ENCODE data around the gene POLR2I. TPM values are rescaled to one million over a fixed set of nuclear protein-coding genes. Genes with fewer than 3 reads are reported as not detected.
"Not testable (repeated sequence)": the region's sequence is repeated elsewhere in the genome, so short reads cannot be mapped to it uniquely, and the experiment has no call there.

The POLR2I gene
- polyA plus RNA-seq, 12 donors: 29.0 to 50.0 (median 39.8) TPM; not detected in 2

DNA sequence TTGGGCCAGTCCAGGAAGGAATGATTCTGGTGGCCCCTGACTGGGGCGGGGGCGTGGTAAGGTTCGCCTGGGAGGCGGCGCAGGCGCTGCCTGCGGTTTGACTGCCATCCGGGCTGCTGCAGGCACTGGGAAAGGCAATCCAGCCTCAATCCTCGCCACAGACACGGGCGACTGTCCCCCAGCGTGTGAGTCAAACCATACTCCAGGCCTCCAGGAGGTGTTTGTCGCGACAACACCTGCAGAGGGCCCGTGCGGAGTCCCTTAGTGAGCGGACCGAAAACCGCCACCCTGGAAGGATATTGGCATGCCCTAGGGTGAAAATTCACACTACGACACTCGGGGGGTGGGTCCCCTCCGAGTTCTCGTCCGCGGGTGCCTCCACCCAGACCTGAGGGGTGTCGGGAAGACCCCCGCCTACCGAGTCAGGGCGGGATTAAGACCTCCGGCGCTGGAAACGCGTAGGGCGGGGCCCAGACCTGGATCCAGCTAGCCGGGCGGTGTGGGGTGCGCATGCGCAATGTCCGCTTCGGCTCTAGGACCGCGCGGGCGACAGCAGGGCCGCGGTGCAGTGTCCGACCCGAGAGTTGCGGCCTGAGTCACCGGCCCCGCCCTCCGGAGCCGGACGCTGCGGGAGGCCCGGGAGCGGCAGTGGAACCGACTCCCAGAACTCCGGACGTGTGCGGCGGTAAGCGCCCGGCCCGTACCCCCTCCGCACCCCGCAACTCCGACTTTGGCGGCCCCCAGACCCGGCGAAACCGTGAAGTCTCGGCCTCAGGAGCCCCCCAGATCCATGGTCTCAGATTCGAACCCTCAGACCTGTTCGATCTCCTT is 25.0 kb upstream of the POLR2I start, which contains the start of gene CAPNS1:
Gene CAPNS1, plus strand, starts transcription at position 594 of the 831 bp plus-strand sequence. CDS start 946 bp downstream, outside the sequence.
- DNase-seq: peak; percentile 99

DNA sequence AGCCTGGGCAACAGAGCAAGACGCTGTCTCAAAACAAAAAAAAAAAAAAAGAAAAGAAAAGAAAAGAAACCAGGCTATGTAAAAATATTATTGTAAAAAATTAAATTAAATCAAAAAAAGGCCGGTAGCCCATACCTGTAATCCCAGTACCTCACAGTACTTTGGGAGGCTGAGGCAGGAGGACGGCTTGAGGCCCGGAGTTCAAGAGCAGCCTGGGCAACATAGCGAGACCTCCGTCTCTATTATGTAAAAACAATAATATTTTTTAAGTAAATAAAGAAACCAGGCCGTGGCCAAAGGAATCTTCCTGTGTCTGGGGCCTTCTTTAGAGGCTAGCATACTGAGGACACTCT is 24.4 kb upstream of the POLR2I start:
- DNase-seq: no peak

DNA sequence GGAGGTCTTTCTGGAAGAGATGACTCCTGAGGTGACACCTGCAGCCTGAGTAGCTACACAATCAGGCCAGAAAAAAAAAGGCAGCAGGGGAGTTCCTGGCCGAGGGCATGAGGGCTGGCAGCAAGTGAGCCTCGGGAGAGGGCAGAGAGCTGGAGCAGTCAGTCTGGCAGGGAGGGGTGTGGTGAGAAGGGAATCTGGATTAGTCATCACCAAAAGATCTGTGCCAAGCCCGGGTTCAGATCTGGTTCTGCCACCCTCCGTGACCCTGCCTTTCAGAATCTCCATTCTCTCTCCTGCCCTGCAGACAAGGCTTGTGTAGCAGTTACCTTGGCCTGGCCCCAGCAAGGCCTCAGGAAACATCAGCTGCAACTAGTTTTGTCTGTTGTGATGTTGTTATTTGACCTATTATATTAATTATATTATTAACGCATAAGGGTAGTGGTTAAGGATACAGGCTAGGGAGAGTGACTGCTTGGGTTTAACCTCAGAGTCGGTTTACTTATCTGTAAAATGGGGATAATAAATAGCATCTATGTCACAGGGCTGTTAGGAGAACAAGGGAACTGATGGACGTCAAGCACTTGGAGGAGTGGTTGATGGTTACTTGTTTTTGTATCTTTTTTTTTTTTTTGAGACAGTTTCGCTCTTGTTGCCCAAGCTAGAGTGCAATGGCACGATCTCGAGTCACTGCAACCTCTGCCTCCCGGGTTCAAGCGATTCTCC is 22.4 kb upstream of the POLR2I start:
- no peak for DNase-seq

DNA sequence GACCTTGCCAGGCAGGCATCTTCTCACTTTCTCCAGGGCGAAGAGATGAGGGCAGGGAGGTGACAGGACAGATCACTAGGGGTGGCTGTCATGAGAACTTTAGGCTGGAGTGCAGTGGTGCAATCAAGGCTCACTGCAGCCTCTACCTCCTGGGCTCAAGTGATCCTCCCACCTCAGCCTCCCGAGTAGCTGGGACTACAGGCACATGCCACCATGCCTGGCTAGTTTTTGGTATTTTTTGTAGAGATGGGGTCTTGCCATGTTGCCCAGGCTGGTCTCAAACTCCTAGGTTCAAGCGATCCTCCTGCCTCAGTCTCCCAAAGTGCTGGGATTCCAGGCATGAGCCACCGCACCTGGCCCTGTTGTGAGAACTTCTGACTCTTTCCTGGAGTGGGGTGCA is 20.2 kb upstream of the POLR2I start:
- DNase-seq: not testable (repeated sequence)

DNA sequence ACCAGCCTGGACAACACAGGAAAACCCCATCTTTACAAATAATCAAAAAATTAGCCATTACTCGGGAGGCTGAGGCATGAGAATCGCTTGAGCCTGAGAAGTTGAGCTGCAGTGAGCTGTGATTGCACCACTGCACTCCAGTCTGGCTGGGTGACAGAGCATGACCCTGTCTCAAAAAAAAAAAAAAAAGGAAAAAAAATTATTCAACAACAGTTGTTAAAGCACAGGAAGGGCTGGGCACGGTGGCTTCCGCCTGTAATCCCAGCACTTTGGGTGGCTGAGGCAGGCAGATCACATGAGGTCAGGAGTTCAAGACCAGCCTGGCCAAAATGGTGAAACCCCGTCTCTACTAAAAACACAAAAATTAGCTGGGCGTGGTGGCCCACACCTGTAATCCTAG is 16.5 kb upstream of the POLR2I start:
- DNase-seq: not testable (repeated sequence)

DNA sequence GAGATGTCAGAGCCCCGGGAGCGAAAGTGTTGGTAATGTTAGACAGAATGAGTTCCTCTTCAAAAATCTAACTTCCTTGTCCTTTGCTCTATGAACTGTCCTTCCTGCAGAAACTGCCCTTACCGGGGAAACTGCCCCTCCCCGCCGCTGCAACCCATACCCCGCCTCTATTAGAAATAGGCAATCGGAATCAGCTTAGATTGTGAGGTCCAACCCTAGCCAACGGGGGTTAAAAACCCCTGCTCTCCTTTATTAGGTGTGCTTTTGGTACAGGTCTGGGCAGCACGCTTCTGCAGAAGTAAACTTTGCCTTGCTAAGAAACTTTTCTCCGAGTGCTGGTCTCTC is 13.7 kb upstream of the POLR2I start:
- no peak for DNase-seq

DNA sequence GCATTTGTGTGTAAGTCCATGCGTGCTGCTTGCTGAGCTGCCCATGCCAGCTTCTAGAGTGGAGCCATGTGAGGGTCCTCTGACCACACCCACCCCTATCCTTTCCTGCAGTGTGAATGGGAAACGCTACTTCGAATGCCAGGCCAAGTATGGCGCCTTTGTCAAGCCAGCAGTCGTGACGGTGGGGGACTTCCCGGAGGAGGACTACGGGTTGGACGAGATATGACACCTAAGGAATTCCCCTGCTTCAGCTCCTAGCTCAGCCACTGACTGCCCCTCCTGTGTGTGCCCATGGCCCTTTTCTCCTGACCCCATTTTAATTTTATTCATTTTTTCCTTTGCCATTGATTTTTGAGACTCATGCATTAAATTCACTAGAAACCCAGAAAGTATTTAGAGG is 10.9 kb upstream of the POLR2I start:
- DNase-seq: no peak

DNA sequence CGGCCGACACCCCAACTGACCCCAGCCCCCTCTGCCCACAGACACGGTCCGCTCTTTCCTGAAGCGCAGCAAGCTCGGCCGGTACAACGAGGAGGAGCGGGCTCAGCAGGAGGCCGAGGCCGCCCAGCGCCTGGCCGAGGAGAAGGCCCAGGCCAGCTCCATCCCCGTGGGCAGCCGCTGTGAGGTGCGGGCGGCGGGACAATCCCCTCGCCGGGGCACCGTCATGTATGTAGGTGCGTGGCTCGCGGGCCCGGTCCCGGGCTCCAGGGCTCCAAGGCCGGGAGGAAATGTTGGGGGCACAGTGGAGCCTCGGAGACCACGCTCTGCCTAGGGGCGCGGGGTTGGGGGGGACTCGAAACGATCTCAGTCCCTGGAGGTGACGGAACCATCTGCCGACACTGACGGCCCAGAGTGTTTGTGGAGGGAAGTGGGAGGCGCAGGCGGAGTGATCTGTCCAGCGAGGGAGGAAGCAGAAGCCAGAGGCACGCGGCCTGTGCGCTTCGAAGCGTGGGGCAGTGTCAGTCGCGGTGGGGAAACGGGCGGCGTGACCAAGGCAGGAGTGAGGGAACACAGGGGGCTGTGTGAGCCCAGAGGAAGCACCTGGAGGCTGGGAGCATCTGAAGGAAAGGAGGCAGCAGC is 6.9 kb upstream of the POLR2I start:
- no peak for DNase-seq

DNA sequence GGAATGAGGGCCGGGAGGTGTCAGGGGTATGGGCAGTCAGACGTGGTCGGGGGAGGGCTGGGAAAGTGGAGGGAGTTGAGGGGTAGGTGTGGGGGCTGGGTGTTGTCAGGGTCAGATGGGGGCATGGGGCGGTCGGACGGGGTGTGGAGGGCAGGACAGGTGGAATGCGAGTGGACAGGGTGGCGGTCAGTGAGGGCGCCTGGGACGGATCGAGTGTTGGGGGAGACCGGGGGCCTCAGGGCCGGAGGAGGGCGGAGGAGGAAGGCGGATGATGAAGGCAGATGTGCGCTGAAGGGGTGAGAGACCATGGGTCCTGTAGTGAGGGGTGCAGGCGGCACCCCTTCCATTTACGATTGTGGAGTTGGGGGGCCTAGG is 6.3 kb upstream of the POLR2I start:
- no peak for DNase-seq

DNA sequence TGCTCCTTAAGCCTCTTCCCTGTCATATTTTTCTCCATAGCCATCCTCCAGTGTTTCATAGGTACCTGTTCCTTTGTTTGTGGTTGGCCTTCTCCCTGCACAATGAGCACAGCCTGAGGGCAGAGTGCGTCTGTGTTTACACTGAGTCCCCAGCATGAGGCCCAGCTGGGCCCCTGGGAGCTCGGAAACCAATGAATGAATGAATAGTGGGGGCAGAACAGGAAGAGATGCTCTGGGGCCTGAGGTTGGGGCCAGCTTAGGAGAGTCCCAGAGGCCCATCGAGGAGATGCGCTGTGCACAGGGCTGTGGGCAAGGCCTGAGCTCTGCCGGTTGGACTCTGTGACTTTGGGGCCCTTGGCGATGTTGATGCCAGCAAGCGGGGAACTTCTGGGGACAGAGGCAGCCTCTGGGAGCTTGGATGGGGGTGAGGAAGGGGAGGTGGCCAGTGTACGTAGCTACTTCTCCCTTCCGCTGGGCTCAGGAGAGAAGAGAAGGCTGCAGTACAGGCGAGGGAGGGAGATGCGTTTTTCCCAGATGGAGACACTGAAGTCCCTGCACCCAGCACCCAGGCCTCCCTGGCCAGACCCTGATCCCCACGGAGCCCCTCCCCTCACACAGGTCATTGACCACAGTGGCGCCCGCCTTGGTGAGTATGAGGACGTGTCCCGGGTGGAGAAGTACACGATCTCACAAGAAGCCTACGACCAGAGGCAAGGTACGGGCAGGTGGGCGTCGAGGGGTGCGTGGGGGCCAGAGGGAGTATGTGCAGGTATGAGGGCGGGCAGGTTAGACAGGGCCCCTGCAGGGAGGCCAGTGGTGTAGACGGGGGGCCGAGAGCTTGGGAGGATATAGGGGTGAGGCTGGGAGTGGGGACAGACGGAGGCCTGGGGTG is 5.7 kb upstream of the POLR2I start:
- DNase-seq: no peak

DNA sequence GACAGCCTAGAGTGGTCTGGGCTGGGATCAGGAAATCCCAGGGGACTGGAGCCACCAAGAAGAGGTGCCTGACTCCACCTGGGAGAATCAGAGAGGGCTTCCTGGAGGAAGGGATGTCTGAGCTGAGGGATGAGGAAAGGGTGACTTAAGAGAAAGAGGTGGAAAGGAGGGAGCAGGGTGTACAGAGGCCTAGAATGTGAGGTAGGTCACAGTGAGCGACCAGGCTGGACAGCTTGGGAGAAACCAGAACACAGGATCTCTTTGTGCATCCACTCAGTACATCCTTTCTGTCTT is 1.6 kb upstream of the POLR2I start:
- no peak for DNase-seq

DNA sequence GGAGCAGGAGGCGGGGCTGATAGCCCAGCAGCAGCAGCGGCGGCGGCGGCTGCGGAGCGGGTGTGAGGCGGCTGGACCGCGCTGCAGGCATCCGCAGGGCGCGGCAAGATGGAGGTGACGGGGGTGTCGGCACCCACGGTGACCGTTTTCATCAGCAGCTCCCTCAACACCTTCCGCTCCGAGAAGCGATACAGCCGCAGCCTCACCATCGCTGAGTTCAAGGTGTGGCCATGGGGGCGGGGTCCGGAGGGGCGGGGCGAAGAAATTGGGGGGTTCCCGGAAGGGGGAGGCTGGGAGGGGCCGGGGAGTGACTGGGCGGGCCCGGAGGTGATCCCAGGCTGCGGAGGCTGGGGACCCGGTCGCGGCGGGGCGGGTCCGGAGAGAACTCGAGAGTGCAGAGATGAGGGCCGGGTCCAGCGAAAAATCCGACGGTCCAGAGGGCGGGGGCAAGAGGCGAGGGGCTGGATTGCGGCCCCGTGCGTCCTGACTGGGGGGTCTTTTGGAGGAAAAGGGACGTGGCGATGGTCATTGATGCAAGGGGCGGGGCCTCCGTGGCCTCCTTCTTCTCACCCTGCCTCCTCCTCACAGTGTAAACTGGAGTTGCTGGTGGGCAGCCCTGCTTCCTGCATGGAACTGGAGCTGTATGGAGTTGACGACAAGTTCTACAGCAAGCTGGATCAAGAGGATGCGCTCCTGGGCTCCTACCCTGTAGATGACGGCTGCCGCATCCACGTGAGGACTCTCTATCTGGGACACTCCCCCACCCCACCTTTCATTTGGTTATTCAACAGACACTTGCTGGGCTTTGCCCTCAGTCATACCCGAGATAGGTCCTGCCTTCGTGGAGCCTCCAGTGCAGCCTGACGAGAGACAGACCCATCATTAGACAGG is 1.0 kb upstream of the POLR2I start, which contains the start of gene TBCB:
Gene TBCB, plus strand, starts transcription at position 16 of the 891 bp plus-strand sequence. Its CDS starts 93 bp downstream, at position 109.
- no peak for DNase-seq

DNA sequence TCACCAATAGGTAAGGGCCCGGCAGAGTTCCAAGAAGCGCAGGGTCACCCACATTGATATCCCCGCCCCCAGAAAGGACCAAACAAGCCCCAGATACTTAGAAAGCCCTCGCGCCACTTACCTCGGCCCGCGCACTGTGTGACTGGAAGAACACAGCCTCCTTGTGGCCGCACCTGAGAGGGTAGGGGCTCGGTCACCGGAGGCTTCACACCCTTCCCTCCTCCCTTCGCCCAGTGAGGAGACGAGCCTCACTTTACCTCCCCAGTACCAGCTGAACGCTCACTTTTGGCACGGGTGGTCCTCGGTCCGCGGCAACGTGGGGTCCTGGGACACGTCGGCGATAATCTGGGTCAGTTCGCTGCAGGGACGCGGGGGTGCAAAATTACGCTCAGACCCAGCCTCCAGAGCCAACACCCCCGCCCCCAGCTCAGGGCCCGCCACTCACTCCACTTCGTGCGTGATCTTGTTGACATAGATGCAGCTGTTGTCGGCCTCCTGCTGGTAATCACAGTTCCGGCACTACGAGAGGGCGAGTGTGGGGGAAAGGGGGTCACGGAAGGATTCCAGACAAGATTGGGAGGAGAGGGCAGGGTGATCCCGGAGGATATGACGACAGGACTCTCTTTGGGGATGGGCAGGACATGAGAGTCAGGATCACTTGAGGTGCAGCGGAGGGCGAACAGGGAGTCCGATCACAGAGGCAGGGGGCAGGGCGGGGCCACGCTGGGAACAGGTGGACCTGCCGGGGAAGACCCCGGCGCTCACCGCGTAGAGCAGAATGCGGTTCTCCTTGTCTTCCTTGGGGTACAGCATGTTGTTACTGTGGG is 568 bp downstream of the POLR2I start:
- DNase-seq: peak; percentile 36

DNA sequence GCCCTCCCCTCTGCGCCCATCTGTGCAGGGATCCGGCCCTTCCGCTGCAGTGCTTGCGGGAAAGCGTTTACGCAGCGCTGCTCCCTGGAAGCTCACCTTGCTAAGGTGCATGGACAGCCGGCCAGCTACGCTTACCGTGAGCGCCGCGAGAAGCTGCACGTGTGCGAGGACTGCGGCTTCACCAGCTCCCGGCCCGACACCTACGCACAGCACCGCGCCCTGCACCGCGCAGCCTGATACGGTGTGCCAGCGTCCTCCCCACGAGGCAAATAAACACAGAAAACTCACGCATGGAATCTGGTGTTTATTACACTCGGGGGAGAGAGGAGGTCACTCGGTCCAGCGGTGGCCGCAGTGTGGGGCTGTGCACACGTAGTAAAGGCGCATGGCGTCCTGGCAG is 1.2 kb downstream of the POLR2I start:
- DNase-seq: no peak

DNA sequence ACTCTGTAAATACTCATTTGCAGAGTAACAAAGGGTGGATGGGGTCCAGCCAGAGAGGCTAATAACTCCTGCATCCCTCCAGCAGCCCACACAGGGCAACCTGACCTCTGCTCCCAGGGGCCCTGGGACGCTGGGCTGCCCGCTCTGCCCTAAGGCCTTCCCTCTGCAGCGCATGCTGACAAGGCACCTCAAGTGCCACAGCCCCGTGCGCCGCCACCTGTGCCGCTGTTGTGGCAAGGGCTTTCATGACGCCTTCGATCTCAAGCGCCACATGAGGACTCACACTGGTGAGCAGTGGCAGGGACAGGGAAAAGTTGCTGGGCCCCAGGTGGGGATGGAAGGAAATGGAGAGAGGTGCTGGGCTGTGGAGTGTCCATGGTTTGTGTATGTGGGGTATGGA is 2.0 kb downstream of the POLR2I start:
- no peak for DNase-seq

DNA sequence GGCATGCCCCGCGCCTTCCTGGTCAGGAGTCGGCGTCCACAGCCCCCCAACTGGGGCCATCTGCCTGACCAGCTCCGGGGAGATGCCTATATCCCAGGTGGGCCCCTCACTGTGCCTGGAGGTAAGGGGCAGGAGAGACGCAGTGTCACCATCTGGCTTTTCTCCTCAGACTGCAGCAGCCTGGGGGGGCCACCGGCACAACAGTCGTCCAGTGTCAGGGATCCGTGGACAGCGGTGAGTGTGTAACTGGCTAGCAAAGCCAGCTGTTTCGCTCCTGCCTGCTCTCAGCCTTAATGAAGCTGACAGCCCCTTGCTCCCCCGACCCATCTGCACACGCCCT is 3.5 kb downstream of the POLR2I start:
- no peak for DNase-seq

DNA sequence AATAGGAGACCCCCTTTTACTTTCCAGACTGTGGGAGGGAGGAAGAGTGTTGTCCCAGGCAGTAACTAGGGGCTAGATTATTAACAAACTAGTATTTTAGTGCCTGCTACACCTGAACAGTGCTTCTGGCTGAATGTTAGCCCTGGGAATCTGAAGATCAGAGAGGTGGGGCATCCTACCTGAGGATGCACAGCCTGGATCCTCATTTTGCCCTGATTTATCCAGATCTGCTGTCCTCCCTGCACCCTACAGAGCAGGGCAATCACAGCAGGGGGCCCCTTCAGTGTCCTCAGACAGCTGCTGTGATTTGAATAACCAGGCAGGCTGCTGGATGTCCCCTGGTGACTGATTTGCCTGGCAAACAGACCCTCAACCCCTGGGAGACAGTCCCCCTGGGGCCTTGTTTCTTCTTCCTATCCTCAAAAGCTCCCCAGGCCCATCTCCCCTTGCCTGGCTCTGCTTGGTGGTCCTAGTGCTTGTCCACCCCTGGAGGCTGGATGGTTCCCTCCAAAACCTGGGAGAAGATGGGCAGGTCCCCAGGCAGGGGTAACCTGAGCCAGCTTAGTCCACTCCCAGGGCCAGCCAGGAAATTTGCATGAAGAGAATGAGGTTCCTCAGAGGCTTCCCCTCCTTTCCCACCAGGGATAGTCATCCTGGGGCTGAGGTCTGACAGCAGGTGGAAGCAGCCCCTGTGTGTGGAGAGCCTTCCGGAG is 4.0 kb downstream of the POLR2I start, which contains the start of gene OVOL3:
Gene OVOL3, plus strand, starts transcription at position 657 of the 713 bp plus-strand sequence. CDS start 60 bp downstream, outside the sequence.
- DNase-seq: no peak

DNA sequence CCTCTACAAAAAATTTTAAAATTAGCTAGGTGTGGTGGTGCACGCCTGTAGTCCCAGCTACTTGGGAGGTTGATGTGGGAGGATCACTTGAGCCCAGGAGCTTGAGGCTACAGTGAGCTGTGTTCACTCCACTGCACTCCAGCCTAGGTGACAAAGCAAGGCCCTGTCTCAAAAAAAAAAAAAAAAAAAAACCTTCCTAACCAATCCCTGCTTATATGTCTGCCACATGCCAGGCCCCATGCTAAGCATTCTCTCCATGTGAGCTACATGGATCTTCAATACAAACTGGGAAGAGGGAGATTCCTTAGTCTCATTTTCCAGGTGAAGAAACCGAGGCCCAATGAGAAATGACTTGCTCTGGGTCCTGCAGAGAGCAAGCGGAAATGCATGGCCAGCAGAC is 6.0 kb downstream of the POLR2I start:
- DNase-seq: no peak

DNA sequence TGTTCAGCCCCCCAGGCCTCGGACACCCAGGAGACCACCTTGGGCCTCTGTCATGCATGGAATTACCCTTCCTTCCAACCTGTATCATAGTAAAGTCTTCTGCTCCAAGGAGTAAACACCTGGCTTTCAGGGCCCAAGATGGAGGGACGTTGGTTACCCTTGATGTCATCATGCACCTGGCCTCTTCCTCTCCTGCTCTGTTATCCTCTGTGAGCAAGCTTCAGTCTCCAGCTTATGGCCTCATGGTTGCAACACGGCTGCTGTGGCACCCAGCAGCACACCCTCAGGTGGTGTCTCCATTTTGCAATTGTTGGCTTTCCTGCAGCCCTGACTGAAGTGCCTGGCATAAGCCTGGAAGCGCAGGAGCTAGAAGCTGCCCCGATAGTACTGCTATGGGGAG is 7.7 kb downstream of the POLR2I start:
- DNase-seq: no peak

Data from muscle of arm (tissue), 12 donors.